Measurements from ENCODE around the gene GP9.
"Not testable (repeated sequence)": the region's sequence is repeated elsewhere in the genome, so short reads cannot be mapped to it uniquely, and the experiment has no call there.

Gene GP9

DNA sequence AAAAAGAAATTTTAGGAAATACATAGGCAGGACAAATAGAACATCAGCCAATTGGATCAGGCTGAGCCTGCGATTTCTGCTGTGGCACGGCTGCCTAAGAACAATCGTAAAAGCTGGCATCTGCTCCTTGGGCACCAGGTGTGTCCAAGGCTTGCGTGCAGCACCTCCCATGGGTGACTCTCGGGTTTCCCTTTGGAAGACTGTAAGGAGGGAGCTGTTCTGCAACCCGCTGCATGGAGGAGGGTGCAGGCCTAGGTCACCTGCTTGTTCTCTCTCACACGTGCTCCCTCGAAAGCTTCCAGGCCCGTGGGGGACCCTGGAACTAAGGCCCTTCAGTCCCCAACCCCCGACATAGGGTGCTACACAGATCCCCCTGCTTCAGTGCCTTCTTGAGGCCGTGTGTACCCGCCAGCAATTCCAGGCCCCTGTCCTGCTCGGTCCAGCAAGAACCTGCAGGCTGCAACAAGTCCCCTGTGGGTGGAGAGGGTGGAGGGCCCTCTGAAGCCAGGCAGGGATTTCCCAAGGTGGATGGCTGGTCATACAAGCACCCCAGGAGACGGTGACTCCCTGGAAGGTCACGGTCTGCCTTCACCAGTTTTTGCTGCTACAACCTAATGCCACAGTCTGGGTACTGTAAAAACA is 3.4 kb downstream of the GP9 start:
- TF ChIP-seq EZH2phosphoT487 (IDR thresholded peaks at IDR 0.05; ENCODE audit: low read depth) = no peak
- TF ChIP-seq, protein P1, sequence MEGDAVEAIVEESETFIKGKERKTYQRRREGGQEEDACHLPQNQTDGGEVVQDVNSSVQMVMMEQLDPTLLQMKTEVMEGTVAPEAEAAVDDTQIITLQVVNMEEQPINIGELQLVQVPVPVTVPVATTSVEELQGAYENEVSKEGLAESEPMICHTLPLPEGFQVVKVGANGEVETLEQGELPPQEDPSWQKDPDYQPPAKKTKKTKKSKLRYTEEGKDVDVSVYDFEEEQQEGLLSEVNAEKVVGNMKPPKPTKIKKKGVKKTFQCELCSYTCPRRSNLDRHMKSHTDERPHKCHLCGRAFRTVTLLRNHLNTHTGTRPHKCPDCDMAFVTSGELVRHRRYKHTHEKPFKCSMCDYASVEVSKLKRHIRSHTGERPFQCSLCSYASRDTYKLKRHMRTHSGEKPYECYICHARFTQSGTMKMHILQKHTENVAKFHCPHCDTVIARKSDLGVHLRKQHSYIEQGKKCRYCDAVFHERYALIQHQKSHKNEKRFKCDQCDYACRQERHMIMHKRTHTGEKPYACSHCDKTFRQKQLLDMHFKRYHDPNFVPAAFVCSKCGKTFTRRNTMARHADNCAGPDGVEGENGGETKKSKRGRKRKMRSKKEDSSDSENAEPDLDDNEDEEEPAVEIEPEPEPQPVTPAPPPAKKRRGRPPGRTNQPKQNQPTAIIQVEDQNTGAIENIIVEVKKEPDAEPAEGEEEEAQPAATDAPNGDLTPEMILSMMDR (IDR thresholded peaks at IDR 0.05; ENCODE audit: low read depth, low read length) = no peak
- Histone ChIP-seq H2AFZ (ENCODE audit: low read depth, low read length) (no peak overlapping the region), H3K36me3 (replicated peaks; ENCODE audit: low read depth, low read length) (no peaks in the 10 kb centered on the region), H3K79me2 (ENCODE audit: low read length) (no peaks in the 10 kb centered on the region), H3K9ac (ENCODE audit: low read length) (no peak overlapping the region), H3K27ac (ENCODE audit: low read length) (no peak overlapping the region), H3K4me1 (ENCODE audit: low read length) (no peaks in the 10 kb centered on the region), H3K9me3 (ENCODE audit: insufficient read depth, low read length) (no peaks in the 10 kb centered on the region), H3K27me3 (ENCODE audit: low read depth, low read length) (no peaks in the 10 kb centered on the region), H4K20me1 (ENCODE audit: insufficient read depth, low read length) (no peaks in the 10 kb centered on the region), H3K4me2 (ENCODE audit: low read length) (no peak overlapping the region), H3K4me3 (ENCODE audit: low read length) (no peak overlapping the region)

DNA sequence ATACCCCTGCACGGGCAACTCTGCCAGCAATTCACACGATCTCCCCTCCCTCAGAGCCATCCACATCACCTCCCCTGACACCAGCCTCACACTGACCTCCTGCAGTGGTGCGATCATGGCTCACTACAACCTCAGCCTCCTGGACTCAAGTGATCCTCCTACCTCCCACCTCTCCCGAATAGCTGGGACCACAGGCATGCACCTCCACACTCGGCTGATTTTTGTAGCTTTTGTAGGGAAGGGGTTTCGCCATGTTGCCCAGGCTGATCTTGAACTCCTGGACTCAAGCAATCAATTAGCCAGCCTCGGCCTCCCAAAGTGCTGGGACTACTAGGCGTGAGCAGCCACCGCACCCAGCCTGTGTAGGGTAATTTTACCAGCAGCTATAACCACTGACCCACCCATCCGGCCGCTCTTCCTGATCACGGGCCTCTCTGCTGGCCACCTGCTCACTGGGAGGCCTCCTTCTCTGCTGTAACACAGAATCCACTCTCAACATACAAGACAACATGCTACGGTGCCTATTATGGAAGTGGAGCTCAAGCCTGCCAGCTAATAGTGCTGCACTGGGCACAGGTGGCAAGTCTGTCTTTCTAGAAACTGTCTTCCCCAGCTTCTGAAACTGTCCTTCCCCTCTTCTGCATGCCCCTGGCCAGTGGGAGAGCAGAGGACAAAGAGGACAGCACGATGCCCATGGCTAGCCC is 4.6 kb downstream of the GP9 start:
- Histone ChIP-seq H3K4me3 (ENCODE audit: low read length) (no peak overlapping the region), H3K4me1 (ENCODE audit: low read length) (no peaks in the 10 kb centered on the region), H3K9me3 (ENCODE audit: insufficient read depth, low read length) (no peaks in the 10 kb centered on the region), H3K36me3 (replicated peaks; ENCODE audit: low read depth, low read length) (no peaks in the 10 kb centered on the region), H3K27ac (ENCODE audit: low read length) (no peak overlapping the region), H3K79me2 (ENCODE audit: low read length) (no peaks in the 10 kb centered on the region), H3K9ac (ENCODE audit: low read length) (no peak overlapping the region), H3K4me2 (ENCODE audit: low read length) (no peak overlapping the region), H3K27me3 (ENCODE audit: low read depth, low read length) (no peaks in the 10 kb centered on the region), H2AFZ (ENCODE audit: low read depth, low read length) (no peak overlapping the region), H4K20me1 (ENCODE audit: insufficient read depth, low read length) (no peaks in the 10 kb centered on the region)
- TF ChIP-seq, protein P1 (IDR thresholded peaks at IDR 0.05; ENCODE audit: low read depth, low read length) = no peak
- no peak for TF ChIP-seq EZH2phosphoT487 (IDR thresholded peaks at IDR 0.05; ENCODE audit: low read depth)

DNA sequence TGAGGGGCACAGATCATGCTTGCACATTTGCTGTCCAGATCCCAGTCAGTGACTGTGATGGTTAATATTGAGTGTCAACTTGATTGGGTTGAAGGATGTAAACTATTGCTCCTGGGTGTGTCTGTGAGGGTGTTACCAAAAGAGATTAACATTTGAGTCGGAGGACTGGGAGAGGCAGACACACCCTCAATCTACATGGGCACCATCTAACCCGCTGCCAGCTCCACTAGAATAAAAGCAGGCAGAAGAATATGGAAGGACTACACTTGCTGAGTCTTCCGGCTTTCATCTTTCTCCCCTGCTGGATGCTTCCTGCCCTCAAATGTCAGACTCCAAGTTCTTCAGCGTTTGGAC is 5.1 kb downstream of the GP9 start:
- Histone ChIP-seq H3K4me1 (ENCODE audit: low read length) (no peaks in the 10 kb centered on the region), H3K9me3 (ENCODE audit: insufficient read depth, low read length) (no peaks in the 10 kb centered on the region), H2AFZ (ENCODE audit: low read depth, low read length) (no peak overlapping the region), H3K4me2 (ENCODE audit: low read length) (no peak overlapping the region), H4K20me1 (ENCODE audit: insufficient read depth, low read length) (no peaks in the 10 kb centered on the region), H3K4me3 (ENCODE audit: low read length) (no peak overlapping the region), H3K9ac (ENCODE audit: low read length) (no peak overlapping the region), H3K79me2 (ENCODE audit: low read length) (no peaks in the 10 kb centered on the region), H3K36me3 (replicated peaks; ENCODE audit: low read depth, low read length) (no peaks in the 10 kb centered on the region), H3K27me3 (ENCODE audit: low read depth, low read length) (no peaks in the 10 kb centered on the region), H3K27ac (ENCODE audit: low read length) (no peak overlapping the region)
- TF ChIP-seq, protein P1 (IDR thresholded peaks at IDR 0.05; ENCODE audit: low read depth, low read length) = no peak
- TF ChIP-seq EZH2phosphoT487 (IDR thresholded peaks at IDR 0.05; ENCODE audit: low read depth) = no peak

DNA sequence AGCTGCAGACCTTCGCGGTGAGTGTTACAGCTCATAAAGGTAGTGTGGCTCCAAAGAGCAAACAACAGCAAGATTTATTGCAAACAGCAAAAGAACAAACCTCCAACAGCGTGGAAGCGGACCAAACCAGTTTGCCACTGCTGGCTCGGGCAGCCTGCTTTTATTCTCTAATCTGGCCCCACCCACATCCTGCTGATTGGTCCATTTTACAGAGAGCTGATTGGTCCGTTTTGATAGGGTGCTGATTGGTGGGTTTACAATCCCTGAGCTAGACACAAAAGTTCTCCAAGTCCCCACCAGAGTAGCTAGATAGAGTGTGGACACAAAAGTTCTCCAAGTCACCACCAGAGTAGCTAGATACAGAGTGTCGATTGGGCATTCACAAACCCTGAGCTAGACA is 7.1 kb downstream of the GP9 start:
- not testable (repeated sequence) for H3K4me1 ChIP-seq (ENCODE audit: low read length); H3K9me3 ChIP-seq (ENCODE audit: insufficient read depth, low read length); H4K20me1 ChIP-seq (ENCODE audit: insufficient read depth, low read length); H3K36me3 ChIP-seq (replicated peaks; ENCODE audit: low read depth, low read length); H3K79me2 ChIP-seq (ENCODE audit: low read length); H3K27me3 ChIP-seq (ENCODE audit: low read depth, low read length); H2AFZ ChIP-seq (ENCODE audit: low read depth, low read length); H3K27ac ChIP-seq (ENCODE audit: low read length); H3K9ac ChIP-seq (ENCODE audit: low read length); H3K4me3 ChIP-seq (ENCODE audit: low read length)
- H3K4me2 ChIP-seq (ENCODE audit: low read length) = 0 out of 2 replicates have a peak overlapping the region, but pooled peaks have one; percentile 51

Measured in OCI-LY3 (cell line).